HG03039 (cell line): ENCODE data around the gene JMY.

Experiments used
- ATAC-seq: cut with Tn5 transposase; IDR thresholded peaks from one replicate; pipeline ENCODE4 v1.9.1; 2021; ENCODE audit warnings: mild to moderate bottlenecking, moderate library complexity; ENCODE audit not compliant: unreplicated experiment

Gene JMY

GRCh38 chr5:79285285-79285684, 49.4 kb downstream of the JMY start:
- ATAC-seq: no peak

GRCh38 chr5:79285833-79286232, 49.9 kb downstream of the JMY start:
- no peak for ATAC-seq

- ATAC-seq: no peak
These were observed 51.4 kb downstream of the JMY start for GRCh38 chr5:79287380-79287779.

GRCh38 chr5:79287907-79288306, 52.0 kb downstream of the JMY start:
- ATAC-seq: no peak

GRCh38 chr5:79295029-79295428, 59.1 kb downstream of the JMY start:
- no peak for ATAC-seq

- no peak for ATAC-seq
These were observed 61.7 kb downstream of the JMY start for GRCh38 chr5:79297661-79298060.

GRCh38 chr5:79301046-79301712, 65.2 kb downstream of the JMY start:
- no peak for ATAC-seq

- ATAC-seq: no peak
These were observed 66.5 kb downstream of the JMY start for GRCh38 chr5:79302454-79302853.

GRCh38 chr5:79305706-79306105, 69.8 kb downstream of the JMY start:
- ATAC-seq: no peak

- no peak for ATAC-seq
These were observed 83.1 kb downstream of the JMY start for GRCh38 chr5:79318935-79319614.

GRCh38 chr5:79329453-79329852, 93.5 kb downstream of the JMY start:
- ATAC-seq: no peak

GRCh38 chr5:79330071-79330470, 94.1 kb downstream of the JMY start:
- no peak for ATAC-seq

GRCh38 chr5:79333852-79334557, 98.1 kb downstream of the JMY start:
- no peak for ATAC-seq

GRCh38 chr5:79346420-79346824, 110.5 kb downstream of the JMY start:
- no peak for ATAC-seq

GRCh38 chr5:79349047-79349446, 113.1 kb downstream of the JMY start:
- ATAC-seq: no peak

GRCh38 chr5:79349881-79350280, 114.0 kb downstream of the JMY start:
- ATAC-seq: no peak

GRCh38 chr5:79357398-79357797, 121.5 kb downstream of the JMY start:
- ATAC-seq: no peak
